Measurements from ENCODE around the gene SYCE3.

Gene SYCE3

GRCh38 chr22:50568626-50569025 is 5.9 kb upstream of the SYCE3 start:
- peaks cover 37% of the 10 kb centered on the region for H3K36me3 ChIP-seq (ENCODE audit: control insufficient read depth, insufficient read depth, low read length)
- H3K4me3 ChIP-seq (replicated peaks; ENCODE audit: low read depth, low read length), result no peak overlapping the region
- DNase-seq (ENCODE audit: extremely low read depth, insufficient read length), result no peak
- no peaks in the 10 kb centered on the region for H3K27me3 ChIP-seq (replicated peaks; ENCODE audit: control insufficient read depth, insufficient read depth, low read length)
- TF ChIP-seq CTCF (IDR thresholded peaks at IDR 0.05; ENCODE audit: insufficient read depth, low read length, poor library complexity, severe bottlenecking), result no peak

- DNase-seq (ENCODE audit: extremely low read depth, insufficient read length), result no peak
- no peak for TF ChIP-seq CTCF (IDR thresholded peaks at IDR 0.05; ENCODE audit: insufficient read depth, low read length, poor library complexity, severe bottlenecking)
- H3K4me3 ChIP-seq (replicated peaks; ENCODE audit: low read depth, low read length), result no peak overlapping the region
- no peaks in the 10 kb centered on the region for H3K27me3 ChIP-seq (replicated peaks; ENCODE audit: control insufficient read depth, insufficient read depth, low read length)
- H3K36me3 ChIP-seq (ENCODE audit: control insufficient read depth, insufficient read depth, low read length), result peaks cover 34% of the 10 kb centered on the region
These were observed 5.1 kb upstream of the SYCE3 start for GRCh38 chr22:50567721-50568252.

GRCh38 chr22:50564289-50564688 is 1.6 kb upstream of the SYCE3 start:
- TF ChIP-seq CTCF (IDR thresholded peaks at IDR 0.05; ENCODE audit: insufficient read depth, low read length, poor library complexity, severe bottlenecking), result no peak
- Histone ChIP-seq H3K27me3 (replicated peaks; ENCODE audit: control insufficient read depth, insufficient read depth, low read length) (no peaks in the 10 kb centered on the region), H3K4me3 (replicated peaks; ENCODE audit: low read depth, low read length) (no peak overlapping the region), H3K36me3 (ENCODE audit: control insufficient read depth, insufficient read depth, low read length) (peaks cover 6% of the 10 kb centered on the region)
- no peak for DNase-seq (ENCODE audit: extremely low read depth, insufficient read length)

DNA sequence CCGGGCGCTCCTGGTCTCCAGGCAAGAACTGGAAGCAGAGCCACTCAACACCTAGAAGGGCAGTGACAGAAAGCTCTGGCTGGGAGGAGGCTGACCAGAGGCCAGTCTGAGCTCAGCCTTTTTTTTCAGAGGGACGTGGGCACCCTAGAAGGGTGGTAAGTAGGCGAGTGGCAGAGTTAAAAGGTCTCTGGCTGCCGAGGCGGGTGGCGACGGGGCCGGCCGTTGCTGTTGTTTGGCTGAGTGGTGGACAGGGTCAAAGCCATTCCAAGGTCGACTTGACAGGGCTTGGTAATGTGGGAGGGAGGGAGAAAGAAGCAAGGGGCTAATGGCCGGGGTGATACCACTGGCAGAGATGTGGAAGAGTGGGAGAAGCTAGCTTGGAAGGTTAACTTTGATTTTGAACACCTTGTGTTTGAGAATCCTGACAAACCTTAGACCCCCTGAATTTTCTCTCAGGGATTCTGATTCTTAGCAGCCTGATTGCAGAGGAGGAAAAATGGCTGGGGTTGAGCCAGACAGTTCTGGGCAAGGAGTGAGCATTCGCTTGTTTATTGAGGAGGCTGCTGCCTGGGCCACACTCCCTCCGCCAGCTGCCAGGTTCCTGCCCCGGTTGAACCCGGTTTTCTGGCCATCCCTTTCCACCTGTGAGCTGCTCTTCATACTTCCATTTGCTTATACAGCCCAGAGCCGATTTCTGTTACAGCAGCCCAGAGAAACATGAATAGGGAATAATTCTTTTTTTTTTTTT is 868 bp upstream of the SYCE3 start:
- no peak for DNase-seq (ENCODE audit: extremely low read depth, insufficient read length)
- peaks cover 2% of the 10 kb centered on the region for H3K36me3 ChIP-seq (ENCODE audit: control insufficient read depth, insufficient read depth, low read length)

DNA sequence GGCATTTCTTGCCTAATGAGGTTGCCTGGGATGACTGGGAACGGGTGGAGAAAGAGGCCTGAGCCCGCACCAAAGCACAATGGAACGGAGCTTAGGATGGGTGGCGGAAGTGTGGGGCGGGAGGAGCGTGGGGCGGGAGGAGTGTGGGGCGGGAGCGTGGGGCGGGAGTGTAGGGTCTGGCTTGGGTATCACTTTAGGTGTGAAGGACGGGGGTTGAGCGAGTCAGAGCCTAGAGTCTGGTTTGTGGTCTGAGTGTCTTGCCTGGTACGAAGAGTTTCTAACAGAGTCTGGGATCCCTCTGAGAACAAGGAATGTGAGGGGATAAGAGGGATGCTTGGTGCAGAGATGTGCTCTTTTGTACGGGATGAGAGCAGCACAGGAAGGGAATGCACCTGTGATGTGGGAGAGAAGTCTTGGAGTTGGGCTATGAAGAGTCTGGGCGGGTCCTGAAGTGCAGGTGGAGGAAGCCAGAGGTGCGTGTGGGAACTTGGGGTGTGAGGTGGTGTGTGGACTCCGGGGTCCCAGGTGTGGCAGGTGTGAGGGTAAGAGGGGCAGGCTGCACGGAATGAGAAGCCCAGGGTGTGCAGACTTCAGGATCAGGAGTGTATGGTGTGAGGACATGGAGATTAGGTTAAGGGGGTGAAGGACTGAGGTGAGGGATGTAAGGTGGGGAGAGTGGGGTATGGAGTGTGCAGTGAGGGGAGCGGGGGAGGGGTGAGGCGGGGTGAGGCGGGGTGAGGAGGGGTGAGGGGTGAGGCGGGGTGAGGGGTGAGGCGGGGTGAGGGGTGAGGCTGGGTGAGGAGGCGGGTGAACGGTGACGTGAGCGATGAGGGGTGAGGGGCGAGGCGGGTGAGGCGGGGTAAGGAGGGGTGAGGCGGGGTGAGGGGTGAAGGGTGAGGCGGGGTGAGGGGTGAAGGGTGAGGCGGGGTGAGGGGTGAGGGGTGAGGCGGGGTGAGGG is 1.0 kb downstream of the SYCE3 start:
- no peak for DNase-seq (ENCODE audit: extremely low read depth, insufficient read length)
- Histone ChIP-seq H3K27me3 (replicated peaks; ENCODE audit: control insufficient read depth, insufficient read depth, low read length) (no peaks in the 10 kb centered on the region), H3K4me3 (replicated peaks; ENCODE audit: low read depth, low read length) (no peak overlapping the region), H3K36me3 (ENCODE audit: control insufficient read depth, insufficient read depth, low read length) (no peaks in the 10 kb centered on the region; the same call in 1 of the 2 replicates)
- no peak for TF ChIP-seq CTCF (IDR thresholded peaks at IDR 0.05; ENCODE audit: insufficient read depth, low read length, poor library complexity, severe bottlenecking)

More for the DNA sequence above, 868 bp upstream of the SYCE3 start:
- TF ChIP-seq CTCF (IDR thresholded peaks at IDR 0.05; ENCODE audit: insufficient read depth, low read length, poor library complexity, severe bottlenecking), result no peak
- Histone ChIP-seq H3K4me3 (replicated peaks; ENCODE audit: low read depth, low read length) (peak overlapping the region; percentile 78), H3K27me3 (replicated peaks; ENCODE audit: control insufficient read depth, insufficient read depth, low read length) (no peaks in the 10 kb centered on the region)

Measured in GM06990 (cell line).